ENCODE results near the gene WDR36.

- no peak for TF ChIP-seq EP300 (IDR thresholded peaks at IDR 0.05)
- TF ChIP-seq, protein P1, sequence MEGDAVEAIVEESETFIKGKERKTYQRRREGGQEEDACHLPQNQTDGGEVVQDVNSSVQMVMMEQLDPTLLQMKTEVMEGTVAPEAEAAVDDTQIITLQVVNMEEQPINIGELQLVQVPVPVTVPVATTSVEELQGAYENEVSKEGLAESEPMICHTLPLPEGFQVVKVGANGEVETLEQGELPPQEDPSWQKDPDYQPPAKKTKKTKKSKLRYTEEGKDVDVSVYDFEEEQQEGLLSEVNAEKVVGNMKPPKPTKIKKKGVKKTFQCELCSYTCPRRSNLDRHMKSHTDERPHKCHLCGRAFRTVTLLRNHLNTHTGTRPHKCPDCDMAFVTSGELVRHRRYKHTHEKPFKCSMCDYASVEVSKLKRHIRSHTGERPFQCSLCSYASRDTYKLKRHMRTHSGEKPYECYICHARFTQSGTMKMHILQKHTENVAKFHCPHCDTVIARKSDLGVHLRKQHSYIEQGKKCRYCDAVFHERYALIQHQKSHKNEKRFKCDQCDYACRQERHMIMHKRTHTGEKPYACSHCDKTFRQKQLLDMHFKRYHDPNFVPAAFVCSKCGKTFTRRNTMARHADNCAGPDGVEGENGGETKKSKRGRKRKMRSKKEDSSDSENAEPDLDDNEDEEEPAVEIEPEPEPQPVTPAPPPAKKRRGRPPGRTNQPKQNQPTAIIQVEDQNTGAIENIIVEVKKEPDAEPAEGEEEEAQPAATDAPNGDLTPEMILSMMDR (IDR thresholded peaks at IDR 0.05), result no peak
These were observed 39.9 kb downstream of the WDR36 start for GRCh38 chr5:111132076-111132475.

All from sigmoid colon (tissue), 4 donors.